ENCODE results near the gene FAM162B.
"Not testable (repeated sequence)": the region's sequence is repeated elsewhere in the genome, so short reads cannot be mapped to it uniquely, and the experiment has no call there.

FAM162B gene

GRCh38 chr6:116764961-116765841 is at the start of gene FAM162B:
FAM162B (minus strand) TSS chr6:116765719; CDS start chr6:116765576, 143 bp downstream.
- peak; percentile 84 for DNase-seq (ENCODE audit: low spot score)

- no peak for DNase-seq (ENCODE audit: low spot score)
Observed at GRCh38 chr6:116812051-116812650, 46.6 kb upstream of the FAM162B start.

- DNase-seq (ENCODE audit: low spot score): no peak
Observed at GRCh38 chr6:116801971-116802370, 36.5 kb upstream of the FAM162B start.

- DNase-seq (ENCODE audit: low spot score): no peak
Observed at GRCh38 chr6:116799945-116800344, 34.4 kb upstream of the FAM162B start.

- no peak for DNase-seq (ENCODE audit: low spot score)
Observed at GRCh38 chr6:116797585-116797984, 32.1 kb upstream of the FAM162B start.

GRCh38 chr6:116793224-116793623 is 27.7 kb upstream of the FAM162B start:
- no peak for DNase-seq (ENCODE audit: low spot score)

- DNase-seq (ENCODE audit: low spot score): no peak
Observed at GRCh38 chr6:116783852-116784251, 18.3 kb upstream of the FAM162B start.

- peak; percentile 20 for DNase-seq (ENCODE audit: low spot score)
Observed at GRCh38 chr6:116779573-116780164, 14.2 kb upstream of the FAM162B start.

GRCh38 chr6:116773886-116774285 is 8.4 kb upstream of the FAM162B start:
- no peak for DNase-seq (ENCODE audit: low spot score)

GRCh38 chr6:116772450-116772849 is 6.9 kb upstream of the FAM162B start:
- DNase-seq (ENCODE audit: low spot score): no peak

GRCh38 chr6:116767715-116768114 is 2.2 kb upstream of the FAM162B start:
- no peak for DNase-seq (ENCODE audit: low spot score)

GRCh38 chr6:116766506-116767176 is 1.1 kb upstream of the FAM162B start:
- DNase-seq (ENCODE audit: low spot score): no peak

GRCh38 chr6:116764629-116764960 is 924 bp downstream of the FAM162B start:
- DNase-seq (ENCODE audit: low spot score): no peak

- DNase-seq (ENCODE audit: low spot score): peak; percentile 48
Observed at GRCh38 chr6:116763906-116764628, 1.5 kb downstream of the FAM162B start.

- no peak for DNase-seq (ENCODE audit: low spot score)
Observed at GRCh38 chr6:116763048-116763447, 2.5 kb downstream of the FAM162B start.

GRCh38 chr6:116762235-116762634 is 3.3 kb downstream of the FAM162B start:
- no peak for DNase-seq (ENCODE audit: low spot score)

- no peak for DNase-seq (ENCODE audit: low spot score)
Observed at GRCh38 chr6:116761779-116762178, 3.7 kb downstream of the FAM162B start.

- DNase-seq (ENCODE audit: low spot score): no peak
Observed at GRCh38 chr6:116745176-116745575, 20.3 kb downstream of the FAM162B start.

GRCh38 chr6:116741571-116741970 is 23.9 kb downstream of the FAM162B start:
- DNase-seq (ENCODE audit: low spot score): no peak

- DNase-seq (ENCODE audit: low spot score): not testable (repeated sequence)
Observed at GRCh38 chr6:116740486-116740885, 25.0 kb downstream of the FAM162B start.

GRCh38 chr6:116737004-116737403 is 28.5 kb downstream of the FAM162B start:
- no peak for DNase-seq (ENCODE audit: low spot score)

GRCh38 chr6:116730513-116730912 is 35.0 kb downstream of the FAM162B start:
- no peak for DNase-seq (ENCODE audit: low spot score)

Data from HuH-7 (cell line).